Measurements from ENCODE around the gene SEL1L3.

Gene SEL1L3

GRCh38 chr4:25729564-25729963, 133.2 kb downstream of the SEL1L3 start:
- in situ Hi-C loops (cut with HindIII; ENCODE audit: low sequenced_read_pairs), result no loop called here
- no peak for TF ChIP-seq CTCF (IDR thresholded peaks at IDR 0.05; ENCODE audit: low read depth, low read length, missing control alignments)
- DNase-seq (ENCODE audit: low read depth), result no peak
- H3K4me3 ChIP-seq (ENCODE audit: low read depth, low read length), result no peak overlapping the region

GRCh38 chr4:25728886-25729285, 133.9 kb downstream of the SEL1L3 start:
- H3K4me3 ChIP-seq (ENCODE audit: low read depth, low read length), result no peak overlapping the region
- in situ Hi-C loops (cut with HindIII; ENCODE audit: low sequenced_read_pairs), result no loop called here
- TF ChIP-seq CTCF (IDR thresholded peaks at IDR 0.05; ENCODE audit: low read depth, low read length, missing control alignments), result no peak
- DNase-seq (ENCODE audit: low read depth), result no peak

- TF ChIP-seq CTCF (IDR thresholded peaks at IDR 0.05; ENCODE audit: low read depth, low read length, missing control alignments), result no peak
- no peak for DNase-seq (ENCODE audit: low read depth)
- no peak overlapping the region for H3K4me3 ChIP-seq (ENCODE audit: low read depth, low read length)
- in situ Hi-C loops (cut with HindIII; ENCODE audit: low sequenced_read_pairs), result no loop called here
Observed at GRCh38 chr4:25727711-25728493, 134.9 kb downstream of the SEL1L3 start.

- in situ Hi-C loops (cut with HindIII; ENCODE audit: low sequenced_read_pairs), result no loop called here
- no peak for DNase-seq (ENCODE audit: low read depth)
- H3K4me3 ChIP-seq (ENCODE audit: low read depth, low read length), result no peak overlapping the region
- no peak for TF ChIP-seq CTCF (IDR thresholded peaks at IDR 0.05; ENCODE audit: low read depth, low read length, missing control alignments)
Observed at GRCh38 chr4:25725870-25726269, 136.9 kb downstream of the SEL1L3 start.

- no peak for TF ChIP-seq CTCF (IDR thresholded peaks at IDR 0.05; ENCODE audit: low read depth, low read length, missing control alignments)
- H3K4me3 ChIP-seq (ENCODE audit: low read depth, low read length), result no peak overlapping the region
- peak; percentile 31 for DNase-seq (ENCODE audit: low read depth)
- in situ Hi-C loops (cut with HindIII; ENCODE audit: low sequenced_read_pairs), result no loop called here
Observed at GRCh38 chr4:25723409-25723808, 139.4 kb downstream of the SEL1L3 start.

GRCh38 chr4:25722964-25723363, 139.8 kb downstream of the SEL1L3 start:
- in situ Hi-C loops (cut with HindIII; ENCODE audit: low sequenced_read_pairs), result no loop called here
- DNase-seq (ENCODE audit: low read depth), result no peak
- TF ChIP-seq CTCF (IDR thresholded peaks at IDR 0.05; ENCODE audit: low read depth, low read length, missing control alignments), result no peak
- no peak overlapping the region for H3K4me3 ChIP-seq (ENCODE audit: low read depth, low read length)

All from astrocyte of the cerebellum (primary cell).